Measurements from ENCODE around the gene MCTP1.
"Not testable (repeated sequence)": the region's sequence is repeated elsewhere in the genome, so short reads cannot be mapped to it uniquely, and the experiment has no call there.

The MCTP1 gene

DNA sequence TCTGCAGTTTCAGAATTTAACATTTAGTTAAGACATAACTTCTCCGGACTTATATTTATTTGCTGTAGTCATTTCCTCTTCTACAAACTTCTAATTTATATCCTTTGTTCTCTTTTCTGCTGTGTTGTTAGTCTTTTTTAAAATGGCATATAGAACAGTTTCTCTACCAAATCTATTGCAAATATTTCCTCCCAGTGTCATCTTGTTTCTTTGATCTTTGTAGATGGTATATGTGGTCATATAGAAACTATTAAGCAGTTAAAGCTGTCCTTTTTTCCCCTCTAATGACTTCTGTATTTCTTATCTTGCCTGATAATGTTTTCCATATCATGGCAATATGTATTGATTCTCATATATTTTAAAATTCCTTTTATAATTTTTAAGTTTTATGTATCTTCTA lies 264.5 kb downstream of the MCTP1 start:
- no peak overlapping the region for H3K27ac ChIP-seq (ENCODE audit: low read length)
- H3K9ac ChIP-seq (ENCODE audit: low read length): no peak overlapping the region
- H3K27me3 ChIP-seq (ENCODE audit: control insufficient read depth, insufficient read depth, low read length): no peaks in the 10 kb centered on the region
- no peak overlapping the region for H3K4me3 ChIP-seq (ENCODE audit: low read length)
- no peaks in the 10 kb centered on the region for H3K36me3 ChIP-seq (ENCODE audit: control insufficient read depth, low read depth, low read length)
- no peaks in the 10 kb centered on the region for H3K9me3 ChIP-seq (ENCODE audit: control insufficient read depth, low read depth, low read length)
- H3K4me1 ChIP-seq (ENCODE audit: control insufficient read depth, low read depth, low read length): no peaks in the 10 kb centered on the region

DNA sequence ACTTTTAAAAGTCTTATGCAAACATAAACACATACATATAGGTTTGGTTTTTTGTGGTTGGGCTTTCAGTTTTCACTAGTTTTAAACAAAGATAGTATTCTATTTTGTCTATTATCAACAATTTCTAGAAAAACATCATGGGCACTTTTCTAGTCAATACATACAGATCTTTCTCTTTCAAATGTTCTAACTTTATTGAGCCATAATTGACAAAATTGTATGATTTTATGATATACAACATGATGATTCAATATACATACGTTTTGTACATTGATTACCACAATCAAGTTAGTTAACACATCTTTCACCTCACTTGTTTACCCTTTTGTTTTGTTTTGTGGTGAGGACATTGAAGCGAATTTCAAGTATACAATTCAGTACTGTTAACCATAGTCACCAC lies 265.9 kb downstream of the MCTP1 start:
- H3K9me3 ChIP-seq (ENCODE audit: control insufficient read depth, low read depth, low read length): no peaks in the 10 kb centered on the region
- H3K27ac ChIP-seq (ENCODE audit: low read length): no peak overlapping the region
- H3K27me3 ChIP-seq (ENCODE audit: control insufficient read depth, insufficient read depth, low read length): no peaks in the 10 kb centered on the region
- H3K36me3 ChIP-seq (ENCODE audit: control insufficient read depth, low read depth, low read length): no peaks in the 10 kb centered on the region
- H3K9ac ChIP-seq (ENCODE audit: low read length): no peak overlapping the region
- H3K4me1 ChIP-seq (ENCODE audit: control insufficient read depth, low read depth, low read length): no peaks in the 10 kb centered on the region
- H3K4me3 ChIP-seq (ENCODE audit: low read length): no peak overlapping the region

- no peaks in the 10 kb centered on the region for H3K4me1 ChIP-seq (ENCODE audit: control insufficient read depth, low read depth, low read length)
- no peaks in the 10 kb centered on the region for H3K36me3 ChIP-seq (ENCODE audit: control insufficient read depth, low read depth, low read length)
- no peak overlapping the region for H3K4me3 ChIP-seq (ENCODE audit: low read length)
- H3K27ac ChIP-seq (ENCODE audit: low read length): no peak overlapping the region
- H3K27me3 ChIP-seq (ENCODE audit: control insufficient read depth, insufficient read depth, low read length): no peaks in the 10 kb centered on the region
- H3K9ac ChIP-seq (ENCODE audit: low read length): no peak overlapping the region
- H3K9me3 ChIP-seq (ENCODE audit: control insufficient read depth, low read depth, low read length): no peaks in the 10 kb centered on the region
Measured at GRCh38 chr5:95018511-95018910, 266.4 kb downstream of the MCTP1 start.

- no peaks in the 10 kb centered on the region for H3K4me1 ChIP-seq (ENCODE audit: control insufficient read depth, low read depth, low read length)
- H3K36me3 ChIP-seq (ENCODE audit: control insufficient read depth, low read depth, low read length): no peaks in the 10 kb centered on the region
- no peak overlapping the region for H3K4me3 ChIP-seq (ENCODE audit: low read length)
- H3K9me3 ChIP-seq (ENCODE audit: control insufficient read depth, low read depth, low read length): peaks cover under 1% of the 10 kb centered on the region
- no peak overlapping the region for H3K9ac ChIP-seq (ENCODE audit: low read length)
- no peaks in the 10 kb centered on the region for H3K27me3 ChIP-seq (ENCODE audit: control insufficient read depth, insufficient read depth, low read length)
- H3K27ac ChIP-seq (ENCODE audit: low read length): no peak overlapping the region
Measured at GRCh38 chr5:95009812-95010211, 275.1 kb downstream of the MCTP1 start.

- no peak overlapping the region for H3K4me3 ChIP-seq (ENCODE audit: low read length)
Measured at GRCh38 chr5:95007921-95008597, 276.8 kb downstream of the MCTP1 start.

DNA sequence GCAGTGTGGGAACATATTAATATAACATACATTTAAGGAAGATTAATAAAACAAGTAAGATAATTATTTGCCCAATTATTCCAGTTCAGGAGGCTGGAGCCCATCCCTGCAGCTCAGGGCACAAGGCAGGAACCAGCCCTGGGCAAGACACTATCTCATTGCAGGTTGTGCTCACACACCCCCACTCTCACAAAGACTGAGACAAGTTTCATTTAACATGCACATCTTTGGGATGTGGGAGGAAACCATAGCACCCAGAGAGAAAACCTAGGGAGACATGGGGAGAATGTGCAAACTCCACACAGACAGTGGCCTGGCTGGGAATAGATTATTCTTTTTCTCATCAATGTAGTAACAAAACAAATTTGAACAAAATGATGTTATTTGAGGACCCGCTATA lies 279.1 kb downstream of the MCTP1 start:
- no peaks in the 10 kb centered on the region for H3K27me3 ChIP-seq (ENCODE audit: control insufficient read depth, insufficient read depth, low read length)
- peaks cover 11% of the 10 kb centered on the region for H3K9me3 ChIP-seq (ENCODE audit: control insufficient read depth, low read depth, low read length)
- H3K4me3 ChIP-seq (ENCODE audit: low read length): no peak overlapping the region
- no peak overlapping the region for H3K27ac ChIP-seq (ENCODE audit: low read length)
- H3K4me1 ChIP-seq (ENCODE audit: control insufficient read depth, low read depth, low read length): no peaks in the 10 kb centered on the region
- H3K9ac ChIP-seq (ENCODE audit: low read length): no peak overlapping the region
- no peaks in the 10 kb centered on the region for H3K36me3 ChIP-seq (ENCODE audit: control insufficient read depth, low read depth, low read length)

More at GRCh38 chr5:95007921-95008597, 276.8 kb downstream of the MCTP1 start:
- Histone ChIP-seq H3K9me3 (ENCODE audit: control insufficient read depth, low read depth, low read length) (peaks cover 11% of the 10 kb centered on the region), H3K27ac (ENCODE audit: low read length) (no peak overlapping the region), H3K4me1 (ENCODE audit: control insufficient read depth, low read depth, low read length) (no peaks in the 10 kb centered on the region), H3K9ac (ENCODE audit: low read length) (no peak overlapping the region), H3K27me3 (ENCODE audit: control insufficient read depth, insufficient read depth, low read length) (no peaks in the 10 kb centered on the region), H3K36me3 (ENCODE audit: control insufficient read depth, low read depth, low read length) (no peaks in the 10 kb centered on the region)

GRCh38 chr5:94998670-94999069 lies 286.2 kb downstream of the MCTP1 start:
- Histone ChIP-seq H3K27me3 (ENCODE audit: control insufficient read depth, insufficient read depth, low read length) (no peaks in the 10 kb centered on the region), H3K4me3 (ENCODE audit: low read length) (no peak overlapping the region), H3K9me3 (ENCODE audit: control insufficient read depth, low read depth, low read length) (peaks cover under 1% of the 10 kb centered on the region), H3K36me3 (ENCODE audit: control insufficient read depth, low read depth, low read length) (no peaks in the 10 kb centered on the region), H3K9ac (ENCODE audit: low read length) (no peak overlapping the region), H3K4me1 (ENCODE audit: control insufficient read depth, low read depth, low read length) (peaks cover 11% of the 10 kb centered on the region), H3K27ac (ENCODE audit: low read length) (no peak overlapping the region)

- not testable (repeated sequence) for H3K4me3 ChIP-seq (ENCODE audit: low read length); H3K27me3 ChIP-seq (ENCODE audit: control insufficient read depth, insufficient read depth, low read length); H3K9me3 ChIP-seq (ENCODE audit: control insufficient read depth, low read depth, low read length); H3K9ac ChIP-seq (ENCODE audit: low read length); H3K36me3 ChIP-seq (ENCODE audit: control insufficient read depth, low read depth, low read length); H3K27ac ChIP-seq (ENCODE audit: low read length)
- H3K4me1 ChIP-seq (ENCODE audit: control insufficient read depth, low read depth, low read length): peaks cover 11% of the 10 kb centered on the region
Measured at GRCh38 chr5:94994537-94994936, 290.4 kb downstream of the MCTP1 start.

- Histone ChIP-seq H3K9ac (ENCODE audit: low read length) (no peak overlapping the region), H3K4me3 (ENCODE audit: low read length) (no peak overlapping the region), H3K27me3 (ENCODE audit: control insufficient read depth, insufficient read depth, low read length) (no peaks in the 10 kb centered on the region), H3K4me1 (ENCODE audit: control insufficient read depth, low read depth, low read length) (peaks cover 11% of the 10 kb centered on the region), H3K9me3 (ENCODE audit: control insufficient read depth, low read depth, low read length) (no peaks in the 10 kb centered on the region), H3K36me3 (ENCODE audit: control insufficient read depth, low read depth, low read length) (no peaks in the 10 kb centered on the region), H3K27ac (ENCODE audit: low read length) (no peak overlapping the region)
Measured at GRCh38 chr5:94993491-94993890, 291.4 kb downstream of the MCTP1 start.

DNA sequence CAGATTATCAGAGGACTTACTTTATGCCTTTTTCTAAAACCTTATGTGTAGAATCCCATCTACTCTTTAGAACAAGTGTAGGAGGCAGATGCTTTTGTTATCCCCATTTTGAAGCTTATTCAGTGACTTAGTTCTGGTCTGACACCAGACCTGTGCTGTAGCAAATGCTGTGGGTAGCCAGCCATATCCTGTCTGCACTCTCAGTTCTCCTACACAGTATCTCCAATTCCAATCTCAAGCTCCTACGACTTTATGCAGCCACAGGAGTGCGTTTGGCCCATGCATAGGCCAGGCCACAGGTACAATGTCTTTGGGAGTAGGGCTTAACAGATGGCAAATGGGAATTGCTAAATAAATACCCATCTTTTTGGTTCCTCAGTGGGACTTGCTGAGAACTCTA lies 292.6 kb downstream of the MCTP1 start:
- no peaks in the 10 kb centered on the region for H3K9me3 ChIP-seq (ENCODE audit: control insufficient read depth, low read depth, low read length)
- H3K4me1 ChIP-seq (ENCODE audit: control insufficient read depth, low read depth, low read length): peaks cover 11% of the 10 kb centered on the region
- no peak overlapping the region for H3K27ac ChIP-seq (ENCODE audit: low read length)
- no peak overlapping the region for H3K4me3 ChIP-seq (ENCODE audit: low read length)
- H3K9ac ChIP-seq (ENCODE audit: low read length): no peak overlapping the region
- no peaks in the 10 kb centered on the region for H3K27me3 ChIP-seq (ENCODE audit: control insufficient read depth, insufficient read depth, low read length)
- H3K36me3 ChIP-seq (ENCODE audit: control insufficient read depth, low read depth, low read length): no peaks in the 10 kb centered on the region

DNA sequence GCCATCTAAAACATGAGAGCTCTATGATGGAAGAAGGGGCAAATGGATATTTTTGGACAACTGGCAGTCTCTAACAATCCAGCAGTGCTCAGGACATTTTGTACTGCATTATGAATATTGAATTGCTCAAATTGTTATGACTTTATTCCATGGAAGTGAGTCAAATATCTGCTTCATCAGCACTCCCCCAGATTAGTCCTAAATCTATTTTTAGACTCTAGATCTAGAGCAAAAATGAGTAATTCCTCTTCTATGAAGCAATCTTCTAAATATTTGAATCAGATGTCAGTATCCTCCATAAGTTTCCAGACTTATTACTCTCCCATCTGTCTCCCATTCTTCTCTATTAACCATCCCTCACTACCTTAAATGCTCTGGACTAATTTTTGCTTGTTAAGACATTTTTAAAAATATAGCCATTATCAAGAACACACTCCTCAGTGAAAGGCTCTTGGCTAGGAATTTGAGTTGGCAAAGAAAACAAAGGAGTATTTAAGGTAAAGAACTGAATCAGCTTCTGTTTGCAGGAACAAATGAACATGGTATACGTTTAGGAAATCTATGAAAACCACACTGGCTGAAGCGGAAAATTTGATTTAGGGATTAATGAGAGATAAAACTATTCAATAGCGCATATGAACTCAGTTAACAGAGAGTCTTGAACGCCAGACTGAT lies 300.9 kb downstream of the MCTP1 start:
- H3K27ac ChIP-seq (ENCODE audit: low read length): no peak overlapping the region
- no peak overlapping the region for H3K4me3 ChIP-seq (ENCODE audit: low read length)
- no peaks in the 10 kb centered on the region for H3K9me3 ChIP-seq (ENCODE audit: control insufficient read depth, low read depth, low read length)
- H3K36me3 ChIP-seq (ENCODE audit: control insufficient read depth, low read depth, low read length): no peaks in the 10 kb centered on the region
- H3K4me1 ChIP-seq (ENCODE audit: control insufficient read depth, low read depth, low read length): no peaks in the 10 kb centered on the region
- H3K27me3 ChIP-seq (ENCODE audit: control insufficient read depth, insufficient read depth, low read length): no peaks in the 10 kb centered on the region
- no peak overlapping the region for H3K9ac ChIP-seq (ENCODE audit: low read length)

- Histone ChIP-seq H3K27ac (ENCODE audit: low read length) (no peak overlapping the region), H3K9ac (ENCODE audit: low read length) (no peak overlapping the region), H3K27me3 (ENCODE audit: control insufficient read depth, insufficient read depth, low read length) (no peaks in the 10 kb centered on the region), H3K36me3 (ENCODE audit: control insufficient read depth, low read depth, low read length) (no peaks in the 10 kb centered on the region), H3K9me3 (ENCODE audit: control insufficient read depth, low read depth, low read length) (no peaks in the 10 kb centered on the region), H3K4me3 (ENCODE audit: low read length) (no peak overlapping the region), H3K4me1 (ENCODE audit: control insufficient read depth, low read depth, low read length) (no peaks in the 10 kb centered on the region)
Measured at GRCh38 chr5:94977437-94977836, 307.5 kb downstream of the MCTP1 start.

All from iPS-18a (cell line).